ENCODE data around the gene MCTP1. TPM values are rescaled to one million over a fixed set of nuclear protein-coding genes. Genes with fewer than 3 reads are reported as not detected.

MCTP1 gene
- total RNA-seq, 2 experiments from 2014 or later, result not detected

DNA sequence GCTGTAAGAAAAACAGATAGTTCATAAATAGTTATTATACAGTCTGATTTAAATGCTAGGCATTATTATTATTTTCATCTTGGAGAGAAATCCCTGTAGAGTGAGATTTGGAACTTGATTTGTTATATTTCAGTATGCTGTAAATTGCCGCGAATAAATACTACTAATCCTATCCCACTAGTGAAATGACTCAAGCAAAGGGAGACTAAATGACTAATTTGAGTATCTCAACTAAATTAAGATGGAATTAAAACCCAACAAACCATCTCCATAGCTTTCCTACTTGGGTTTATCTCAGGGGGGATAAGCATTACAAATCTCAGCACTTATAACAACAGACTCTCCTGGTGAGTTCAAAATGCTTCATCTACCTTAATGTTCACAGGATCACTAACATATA is 206.0 kb downstream of the MCTP1 start:
- no peak for TF ChIP-seq EZH2phosphoT487 (IDR thresholded peaks at IDR 0.05; ENCODE audit: borderline replicate concordance, low read depth, low read length)
- TF ChIP-seq, protein P1, sequence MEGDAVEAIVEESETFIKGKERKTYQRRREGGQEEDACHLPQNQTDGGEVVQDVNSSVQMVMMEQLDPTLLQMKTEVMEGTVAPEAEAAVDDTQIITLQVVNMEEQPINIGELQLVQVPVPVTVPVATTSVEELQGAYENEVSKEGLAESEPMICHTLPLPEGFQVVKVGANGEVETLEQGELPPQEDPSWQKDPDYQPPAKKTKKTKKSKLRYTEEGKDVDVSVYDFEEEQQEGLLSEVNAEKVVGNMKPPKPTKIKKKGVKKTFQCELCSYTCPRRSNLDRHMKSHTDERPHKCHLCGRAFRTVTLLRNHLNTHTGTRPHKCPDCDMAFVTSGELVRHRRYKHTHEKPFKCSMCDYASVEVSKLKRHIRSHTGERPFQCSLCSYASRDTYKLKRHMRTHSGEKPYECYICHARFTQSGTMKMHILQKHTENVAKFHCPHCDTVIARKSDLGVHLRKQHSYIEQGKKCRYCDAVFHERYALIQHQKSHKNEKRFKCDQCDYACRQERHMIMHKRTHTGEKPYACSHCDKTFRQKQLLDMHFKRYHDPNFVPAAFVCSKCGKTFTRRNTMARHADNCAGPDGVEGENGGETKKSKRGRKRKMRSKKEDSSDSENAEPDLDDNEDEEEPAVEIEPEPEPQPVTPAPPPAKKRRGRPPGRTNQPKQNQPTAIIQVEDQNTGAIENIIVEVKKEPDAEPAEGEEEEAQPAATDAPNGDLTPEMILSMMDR (conservative IDR thresholded peaks at IDR 0.05; ENCODE audit: low read length), result no peak
- BruUV-seq (replicated peaks), result no TSS peak
- intact Hi-C loops (cut with micrococcal nuclease; ENCODE audit: unreplicated experiment), result no loop called here
- no peak for DNase-seq (ENCODE audit: low spot score)
- ChIA-PET CTCF (ENCODE audit: unreplicated experiment) (no interaction called here), POLR2A (interaction anchor here (0.7 kb wide), 1 partner anchor 147 kb away, joined by 3 read pairs; no protein-coding TSS in a partner anchor)
- no peak overlapping the region for H3K27ac ChIP-seq (ENCODE audit: low read depth, low read length, poor library complexity, severe bottlenecking)
- no peak overlapping the region for H3K4me2 ChIP-seq (ENCODE audit: low read length)
- H3K9me2 ChIP-seq (ENCODE audit: insufficient read depth, low read length), result no peaks in the 10 kb centered on the region
- no peak overlapping the region for H3K4me3 ChIP-seq (ENCODE audit: low read depth, low read length, poor library complexity, severe bottlenecking)
- no peaks in the 10 kb centered on the region for H3K4me1 ChIP-seq (ENCODE audit: insufficient read depth, low read length, poor library complexity, severe bottlenecking)
- H2AFZ ChIP-seq (ENCODE audit: low read length), result no peak overlapping the region
- no peaks in the 10 kb centered on the region for H3K79me2 ChIP-seq (ENCODE audit: insufficient read depth, low read depth, low read length)
- no peaks in the 10 kb centered on the region for H4K20me1 ChIP-seq (ENCODE audit: insufficient read depth, low read length)
- no peaks in the 10 kb centered on the region for H3K36me3 ChIP-seq (ENCODE audit: insufficient read depth, low read length)
- no peaks in the 10 kb centered on the region for H3K9me3 ChIP-seq (ENCODE audit: low read length)

- Histone ChIP-seq H3K79me2 (ENCODE audit: insufficient read depth, low read depth, low read length) (no peaks in the 10 kb centered on the region), H3K9me3 (ENCODE audit: low read length) (no peaks in the 10 kb centered on the region), H3K27ac (ENCODE audit: low read depth, low read length, poor library complexity, severe bottlenecking) (no peak overlapping the region), H3K4me2 (ENCODE audit: low read length) (no peak overlapping the region), H3K9me2 (ENCODE audit: insufficient read depth, low read length) (no peaks in the 10 kb centered on the region), H3K4me1 (ENCODE audit: insufficient read depth, low read length, poor library complexity, severe bottlenecking) (no peaks in the 10 kb centered on the region), H2AFZ (ENCODE audit: low read length) (no peak overlapping the region), H4K20me1 (ENCODE audit: insufficient read depth, low read length) (no peaks in the 10 kb centered on the region), H3K4me3 (ENCODE audit: low read depth, low read length, poor library complexity, severe bottlenecking) (no peak overlapping the region), H3K36me3 (ENCODE audit: insufficient read depth, low read length) (no peaks in the 10 kb centered on the region)
- POLR2A ChIA-PET, result interaction anchor here (0.7 kb wide), 1 partner anchor 16 kb away, joined by 3 read pairs; no protein-coding TSS in a partner anchor
- no TSS peak for BruUV-seq (replicated peaks)
- DNase-seq (ENCODE audit: low spot score), result no peak
- CTCF ChIA-PET (ENCODE audit: unreplicated experiment), result no interaction called here
- intact Hi-C loops (cut with micrococcal nuclease; ENCODE audit: unreplicated experiment), result no loop called here
- no peak for TF ChIP-seq EZH2phosphoT487 (IDR thresholded peaks at IDR 0.05; ENCODE audit: borderline replicate concordance, low read depth, low read length)
- TF ChIP-seq, protein P1 (conservative IDR thresholded peaks at IDR 0.05; ENCODE audit: low read length), result no peak
Observed at GRCh38 chr5:95076395-95077185, 208.3 kb downstream of the MCTP1 start.

- DNase-seq (ENCODE audit: low spot score), result no peak
- TF ChIP-seq EZH2phosphoT487 (IDR thresholded peaks at IDR 0.05; ENCODE audit: borderline replicate concordance, low read depth, low read length), result no peak
- no TSS peak for BruUV-seq (replicated peaks)
- no peak overlapping the region for H3K4me3 ChIP-seq (ENCODE audit: low read depth, low read length, poor library complexity, severe bottlenecking)
- H3K79me2 ChIP-seq (ENCODE audit: insufficient read depth, low read depth, low read length), result no peaks in the 10 kb centered on the region
- POLR2A ChIA-PET, result interaction anchor here (0.7 to 1.3 kb wide), 3 partner anchors 12 to 36 kb away, joined by 3 read pairs; no protein-coding TSS in a partner anchor
- CTCF ChIA-PET (ENCODE audit: unreplicated experiment), result no interaction called here
- H3K4me1 ChIP-seq (ENCODE audit: insufficient read depth, low read length, poor library complexity, severe bottlenecking), result no peaks in the 10 kb centered on the region
- no peaks in the 10 kb centered on the region for H3K9me2 ChIP-seq (ENCODE audit: insufficient read depth, low read length)
- intact Hi-C loops (cut with micrococcal nuclease; ENCODE audit: unreplicated experiment), result no loop called here
- H2AFZ ChIP-seq (ENCODE audit: low read length), result no peak overlapping the region
- H4K20me1 ChIP-seq (ENCODE audit: insufficient read depth, low read length), result no peaks in the 10 kb centered on the region
- H3K4me2 ChIP-seq (ENCODE audit: low read length), result no peak overlapping the region
- H3K36me3 ChIP-seq (ENCODE audit: insufficient read depth, low read length), result no peaks in the 10 kb centered on the region
- no peak overlapping the region for H3K27ac ChIP-seq (ENCODE audit: low read depth, low read length, poor library complexity, severe bottlenecking)
- H3K9me3 ChIP-seq (ENCODE audit: low read length), result no peaks in the 10 kb centered on the region
Observed at GRCh38 chr5:95075111-95075510, 209.8 kb downstream of the MCTP1 start.
